BLaER1 (cell line): ENCODE data around the gene TIMM23.
A peak's percentile ranks its signal among the peaks of the same experiment; 100 is the strongest.
"Not testable (repeated sequence)": the region's sequence is repeated elsewhere in the genome, so short reads cannot be mapped to it uniquely, and the experiment has no call there.

Experiments used
- H3K27ac ChIP-seq: shearing (Covaris generic); formaldehyde crosslinking; 2 replicates; pipeline ENCODE4 v1.8.1; 2022
- H3K27me3 ChIP-seq: shearing (Covaris generic); formaldehyde crosslinking; 2 replicates; pipeline ENCODE4 v1.8.1; 2022
- H3K36me3 ChIP-seq: shearing (Covaris generic); formaldehyde crosslinking; 2 replicates; pipeline ENCODE4 v1.8.1; 2022
- H3K4me1 ChIP-seq: shearing (Covaris generic); formaldehyde crosslinking; 2 replicates; pipeline ENCODE4 v1.8.1; 2022
- H3K4me2 ChIP-seq: shearing (Covaris generic); formaldehyde crosslinking; 2 replicates; pipeline ENCODE4 v1.8.1; 2022
- H3K4me3 ChIP-seq: shearing (Covaris generic); formaldehyde crosslinking; 2 replicates; pipeline ENCODE4 v1.8.1; 2022
- H3K9ac ChIP-seq: shearing (Covaris generic); formaldehyde crosslinking; 2 replicates; pipeline ENCODE4 v1.8.1; 2022
- H3K9me3 ChIP-seq: shearing (Covaris generic); formaldehyde crosslinking; 2 replicates; pipeline ENCODE4 v1.8.1; 2022
- H4K20me1 ChIP-seq: shearing (Covaris generic); formaldehyde crosslinking; 2 replicates; pipeline ENCODE4 v1.8.1; 2022
- Cebpa-rat ChIP-seq: shearing (Covaris generic); IDR thresholded peaks from 2 replicates; pipeline ENCODE4 v1.8.1; 2022

The TIMM23 gene

DNA sequence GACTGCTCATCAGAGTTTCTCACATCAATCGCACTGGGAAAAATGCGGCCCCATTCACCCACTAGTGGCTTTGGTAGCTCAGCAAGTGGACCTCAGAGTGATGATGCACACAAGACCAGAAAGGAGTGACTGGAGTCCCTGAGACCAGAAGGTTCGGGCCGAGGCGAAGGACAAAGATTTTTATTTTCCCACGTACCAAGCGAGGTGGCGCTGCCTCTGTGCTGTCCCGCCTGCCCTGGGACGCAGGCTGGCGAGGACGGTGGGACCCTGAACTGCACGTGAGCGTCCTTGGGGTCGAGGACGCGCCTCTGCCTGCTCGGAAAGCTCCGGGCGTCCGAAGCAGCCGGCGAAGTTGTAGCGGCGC, 565 bp upstream of the TIMM23 start:
- Histone ChIP-seq H3K9ac (peak overlapping the region; percentile 86), H3K27ac (peak overlapping the region; percentile 82), H3K4me2 (peak overlapping the region; percentile 75), H3K4me3 (peak overlapping the region; percentile 79), H3K4me1 (peaks cover 22% of the 10 kb centered on the region), H3K36me3 (peaks cover 14% of the 10 kb centered on the region), H4K20me1 (peaks cover 51% of the 10 kb centered on the region)
- not testable (repeated sequence) for H3K27me3 ChIP-seq, H3K9me3 ChIP-seq

GRCh38 chr10:45972813-45973169, 502 bp downstream of the TIMM23 start:
- H3K27me3 ChIP-seq, H3K9me3 ChIP-seq: not testable (repeated sequence)
- H3K4me1 ChIP-seq = peaks cover 22% of the 10 kb centered on the region
- peak overlapping the region; percentile 86 for H3K9ac ChIP-seq
- peak overlapping the region; percentile 79 for H3K4me3 ChIP-seq
- peaks cover 51% of the 10 kb centered on the region for H4K20me1 ChIP-seq
- H3K36me3 ChIP-seq = peaks cover 20% of the 10 kb centered on the region
- H3K27ac ChIP-seq = peak overlapping the region; percentile 82
- peak overlapping the region; percentile 83 for H3K4me2 ChIP-seq

- not testable (repeated sequence) for H3K4me3 ChIP-seq, H3K27me3 ChIP-seq, H3K27ac ChIP-seq, H3K9me3 ChIP-seq
- Histone ChIP-seq H3K4me1 (peaks cover 22% of the 10 kb centered on the region), H3K9ac (peak overlapping the region; percentile 48; the same call in 1 of the 2 replicates), H4K20me1 (peaks cover 54% of the 10 kb centered on the region), H3K4me2 (peak overlapping the region; percentile 83), H3K36me3 (peaks cover 25% of the 10 kb centered on the region)
These were observed 1.8 kb downstream of the TIMM23 start for GRCh38 chr10:45974041-45974440.

- H3K9me3 ChIP-seq, H3K27ac ChIP-seq, H3K27me3 ChIP-seq, H3K9ac ChIP-seq, H3K4me2 ChIP-seq, H3K4me3 ChIP-seq, H3K4me1 ChIP-seq: not testable (repeated sequence)
- peaks cover 31% of the 10 kb centered on the region for H3K36me3 ChIP-seq
- H4K20me1 ChIP-seq = peaks cover 67% of the 10 kb centered on the region
These were observed 6.3 kb downstream of the TIMM23 start for GRCh38 chr10:45978554-45978953.

DNA sequence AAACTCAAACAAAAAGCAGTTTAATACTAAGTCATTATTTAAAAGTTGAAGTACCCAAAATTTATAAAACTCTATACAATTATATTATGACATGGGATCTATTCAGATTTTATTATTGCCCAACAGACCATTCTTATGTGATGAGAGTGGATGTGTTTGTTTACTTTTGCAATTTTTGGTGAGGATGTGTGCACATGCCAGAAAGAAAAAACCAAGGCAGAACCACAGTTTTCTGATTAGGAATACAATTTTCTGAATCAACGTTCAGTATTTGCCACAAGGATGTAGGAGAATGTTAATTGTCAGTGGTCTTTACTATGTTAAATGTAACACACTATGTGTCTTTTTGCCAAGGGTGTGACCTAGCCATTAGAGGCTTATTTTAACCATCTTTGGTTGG, 9.1 kb downstream of the TIMM23 start:
- not testable (repeated sequence) for H3K9ac ChIP-seq, H3K27ac ChIP-seq, H3K9me3 ChIP-seq, H3K4me1 ChIP-seq, H3K27me3 ChIP-seq, H3K4me3 ChIP-seq, H3K4me2 ChIP-seq
- Histone ChIP-seq H3K36me3 (peaks cover 32% of the 10 kb centered on the region), H4K20me1 (peaks cover 51% of the 10 kb centered on the region)

GRCh38 chr10:45983538-45984186, 11.4 kb downstream of the TIMM23 start:
- not testable (repeated sequence) for H3K4me2 ChIP-seq, H3K27ac ChIP-seq, H3K27me3 ChIP-seq, H3K4me1 ChIP-seq, H3K9me3 ChIP-seq, H3K9ac ChIP-seq, H3K4me3 ChIP-seq
- Histone ChIP-seq H3K36me3 (peaks cover 30% of the 10 kb centered on the region), H4K20me1 (peaks cover 41% of the 10 kb centered on the region)

DNA sequence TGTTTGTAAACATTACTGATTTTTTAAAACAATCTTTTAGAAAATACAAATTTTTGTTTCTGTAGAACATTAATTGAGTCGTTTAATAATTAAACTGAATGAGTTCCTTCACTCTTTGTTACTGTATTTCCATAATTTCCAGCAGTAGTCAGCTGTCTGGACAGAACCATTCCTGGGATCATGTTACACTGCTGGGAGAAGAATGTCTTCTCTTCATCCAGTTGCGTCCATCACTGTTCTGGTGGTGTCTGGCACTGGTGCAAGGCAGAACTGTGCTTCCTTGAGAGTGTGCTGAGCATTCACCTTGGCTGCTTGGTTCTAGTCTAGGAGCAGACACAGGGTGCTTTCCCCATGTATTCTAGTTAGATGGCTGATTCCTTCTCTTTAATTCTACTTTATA, 12.2 kb downstream of the TIMM23 start:
- H3K4me2 ChIP-seq, H3K4me3 ChIP-seq, H3K27ac ChIP-seq, H3K4me1 ChIP-seq, H3K27me3 ChIP-seq, H3K9me3 ChIP-seq, H3K9ac ChIP-seq: not testable (repeated sequence)
- Histone ChIP-seq H4K20me1 (peaks cover 33% of the 10 kb centered on the region), H3K36me3 (peaks cover 26% of the 10 kb centered on the region)

- not testable (repeated sequence) for H3K9ac ChIP-seq, H3K27me3 ChIP-seq, H3K4me2 ChIP-seq, H3K9me3 ChIP-seq, H3K27ac ChIP-seq, H3K4me1 ChIP-seq, H3K4me3 ChIP-seq
- H3K36me3 ChIP-seq = peaks cover 35% of the 10 kb centered on the region
- peaks cover 30% of the 10 kb centered on the region for H4K20me1 ChIP-seq
These were observed 13.3 kb downstream of the TIMM23 start for GRCh38 chr10:45985590-45985989.

DNA sequence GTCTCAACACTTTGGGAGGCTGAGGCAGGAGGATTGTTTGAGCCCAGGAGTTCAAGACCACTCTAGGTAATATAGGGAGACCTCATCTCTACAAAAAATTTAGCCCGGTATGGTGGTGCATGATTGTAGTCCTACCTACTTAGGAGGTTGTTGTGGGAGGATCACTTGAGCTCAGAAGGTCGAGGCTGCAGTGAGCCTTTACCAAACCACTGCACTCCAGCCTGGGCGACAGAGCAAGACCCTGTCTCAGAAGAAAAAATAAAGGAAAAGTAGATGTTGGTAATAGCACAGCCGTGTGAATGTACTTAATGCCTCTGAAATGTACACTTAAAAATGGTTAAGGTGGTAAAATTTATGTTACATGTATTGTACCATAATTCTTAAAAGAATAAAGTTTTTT, 25.3 kb downstream of the TIMM23 start:
- Histone ChIP-seq H4K20me1 (peaks cover 16% of the 10 kb centered on the region), H3K9me3 (peaks cover 20% of the 10 kb centered on the region), H3K9ac (no peak overlapping the region), H3K36me3 (peaks cover 83% of the 10 kb centered on the region), H3K27me3 (no peaks in the 10 kb centered on the region), H3K27ac (no peak overlapping the region), H3K4me2 (no peak overlapping the region), H3K4me1 (no peaks in the 10 kb centered on the region), H3K4me3 (no peak overlapping the region)
- TF ChIP-seq Cebpa-rat = no peak

- Histone ChIP-seq H3K4me1 (no peaks in the 10 kb centered on the region), H3K36me3 (peaks cover 83% of the 10 kb centered on the region), H3K4me2 (no peak overlapping the region), H3K9ac (no peak overlapping the region), H3K9me3 (peaks cover 20% of the 10 kb centered on the region), H3K4me3 (no peak overlapping the region), H4K20me1 (peaks cover 23% of the 10 kb centered on the region), H3K27me3 (no peaks in the 10 kb centered on the region), H3K27ac (no peak overlapping the region)
- no peak for TF ChIP-seq Cebpa-rat
These were observed 25.9 kb downstream of the TIMM23 start for GRCh38 chr10:45997994-45998763.

- H3K4me2 ChIP-seq, H3K9ac ChIP-seq, H3K4me1 ChIP-seq, H3K27ac ChIP-seq, H3K4me3 ChIP-seq, H3K27me3 ChIP-seq: not testable (repeated sequence)
- Histone ChIP-seq H3K9me3 (peaks cover 20% of the 10 kb centered on the region), H4K20me1 (peaks cover 40% of the 10 kb centered on the region), H3K36me3 (peaks cover 88% of the 10 kb centered on the region)
These were observed 27.7 kb downstream of the TIMM23 start for GRCh38 chr10:45999955-46000354.
